C4-2B (cell line): ENCODE measurements around the gene BNC1.

Experiments used
- ZFX ChIP-seq: fragments of 450-650 bp; IDR thresholded peaks from 2 replicates; pipeline ENCODE4 v1.6.1; 2017
- TF ChIP-seq, protein P1 (sequence below): fragments of 450-650 bp; conservative IDR thresholded peaks from 2 replicates; pipeline ENCODE4 v1.5.1; 2017; ENCODE audit warnings: mild to moderate bottlenecking

DNA sequence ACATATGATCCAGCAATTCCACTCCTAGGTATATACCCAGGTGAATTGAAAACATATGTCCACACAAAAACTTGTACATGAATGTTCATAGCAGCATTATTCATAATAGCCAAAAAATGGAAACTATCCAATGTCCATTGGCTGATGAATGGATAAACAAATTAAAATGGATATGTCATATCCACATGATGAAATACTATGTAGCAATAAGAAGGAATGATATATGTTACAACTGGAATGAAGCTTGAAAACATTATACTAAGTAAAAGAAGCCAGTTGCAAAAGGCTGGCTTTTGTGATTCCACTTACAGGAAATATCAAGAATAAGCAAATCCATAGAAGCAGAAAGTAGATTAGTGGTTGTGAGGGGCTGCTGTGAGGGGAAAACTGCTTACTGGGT lies 33.7 kb downstream of the BNC1 start:
- TF ChIP-seq, protein P1, sequence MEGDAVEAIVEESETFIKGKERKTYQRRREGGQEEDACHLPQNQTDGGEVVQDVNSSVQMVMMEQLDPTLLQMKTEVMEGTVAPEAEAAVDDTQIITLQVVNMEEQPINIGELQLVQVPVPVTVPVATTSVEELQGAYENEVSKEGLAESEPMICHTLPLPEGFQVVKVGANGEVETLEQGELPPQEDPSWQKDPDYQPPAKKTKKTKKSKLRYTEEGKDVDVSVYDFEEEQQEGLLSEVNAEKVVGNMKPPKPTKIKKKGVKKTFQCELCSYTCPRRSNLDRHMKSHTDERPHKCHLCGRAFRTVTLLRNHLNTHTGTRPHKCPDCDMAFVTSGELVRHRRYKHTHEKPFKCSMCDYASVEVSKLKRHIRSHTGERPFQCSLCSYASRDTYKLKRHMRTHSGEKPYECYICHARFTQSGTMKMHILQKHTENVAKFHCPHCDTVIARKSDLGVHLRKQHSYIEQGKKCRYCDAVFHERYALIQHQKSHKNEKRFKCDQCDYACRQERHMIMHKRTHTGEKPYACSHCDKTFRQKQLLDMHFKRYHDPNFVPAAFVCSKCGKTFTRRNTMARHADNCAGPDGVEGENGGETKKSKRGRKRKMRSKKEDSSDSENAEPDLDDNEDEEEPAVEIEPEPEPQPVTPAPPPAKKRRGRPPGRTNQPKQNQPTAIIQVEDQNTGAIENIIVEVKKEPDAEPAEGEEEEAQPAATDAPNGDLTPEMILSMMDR, result no peak
- no peak for TF ChIP-seq ZFX
